RWPE1 (cell line): ENCODE results near the gene PPP1R27.

Source experiments
- CTCF ChIA-PET: fragments of 350-600 bp; sonication (Branson Sonifier 250); formaldehyde crosslinking; extraction: SDS; loops from one replicate; lab custom pipeline; 2021; lab: Yijun Ruan, JAX
- POLR2A ChIA-PET: fragments of 400-600 bp; formaldehyde crosslinking; extraction: SDS; loops from one replicate; lab custom pipeline; 2020; ENCODE audit warnings: antibody characterized with exemption; ENCODE audit not compliant: low non-redundant PET; lab: Yijun Ruan, JAX
- DNase-seq: peaks from one replicate; pipeline ENCODE4 v3.0.0; 2012; ENCODE audit warnings: low spot score
- H3K27ac ChIP-seq: fragments of 450-650 bp; 2 replicates; pipeline ENCODE4 v1.5.1; 2017
- CTCF ChIP-seq: fragments of 450-650 bp; conservative IDR thresholded peaks from 2 replicates; pipeline ENCODE4 v1.5.1; 2017; ENCODE audit warnings: low read depth, mild to moderate bottlenecking

The PPP1R27 gene

GRCh38 chr17:81822996-81823819, 11.6 kb downstream of the PPP1R27 start:
- no peak for TF ChIP-seq CTCF
- DNase-seq = no peak
- peak overlapping the region; percentile 55 for H3K27ac ChIP-seq
- ChIA-PET POLR2A (interaction anchor here (0.6 kb wide), 1 partner anchor 112 kb away, joined by 6 read pairs; no protein-coding TSS in a partner anchor), CTCF (interaction anchor here (1.2 to 1.4 kb wide), 2 partner anchors 11 to 87 kb away, joined by 3 read pairs; no protein-coding TSS in a partner anchor)

DNA sequence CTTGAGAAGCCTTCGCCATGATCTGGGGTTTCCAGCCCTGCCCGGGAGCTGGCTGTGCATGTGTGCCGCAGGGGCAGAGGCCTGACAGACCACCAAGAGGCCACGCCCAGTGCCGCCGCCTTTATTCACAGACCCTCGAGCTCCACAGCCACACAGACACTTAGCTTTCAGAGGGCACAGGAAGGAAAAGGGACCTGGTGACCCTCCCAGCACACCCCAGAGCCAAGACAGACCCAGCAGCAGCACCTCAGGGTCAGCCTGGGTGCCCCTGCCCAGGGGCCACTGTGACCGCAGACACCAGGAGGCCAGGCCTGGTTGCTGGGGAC, 12.6 kb downstream of the PPP1R27 start:
- ChIA-PET POLR2A (no interaction called here), CTCF (interaction anchor here (0.6 to 1.4 kb wide), 5 partner anchors 10 to 1514 kb away, joined by 3 read pairs; no protein-coding TSS in a partner anchor)
- peak overlapping the region; percentile 55 for H3K27ac ChIP-seq
- TF ChIP-seq CTCF = no peak
- DNase-seq = no peak

GRCh38 chr17:81821603-81822311, 13.1 kb downstream of the PPP1R27 start:
- peak overlapping the region; percentile 55 for H3K27ac ChIP-seq
- CTCF ChIA-PET = interaction anchor here (0.6 to 1.4 kb wide), 5 partner anchors 10 to 1514 kb away, joined by 3 read pairs; no protein-coding TSS in a partner anchor
- peak; percentile 48 for TF ChIP-seq CTCF
- POLR2A ChIA-PET = no interaction called here
- no peak for DNase-seq

GRCh38 chr17:81821147-81821546, 13.7 kb downstream of the PPP1R27 start:
- ChIA-PET POLR2A (no interaction called here), CTCF (interaction anchor here (0.5 to 1.0 kb wide), 2 partner anchors 48 to 88 kb away, joined by 3 read pairs; no protein-coding TSS in a partner anchor)
- H3K27ac ChIP-seq = peak overlapping the region; percentile 55
- DNase-seq = no peak
- no peak for TF ChIP-seq CTCF

DNA sequence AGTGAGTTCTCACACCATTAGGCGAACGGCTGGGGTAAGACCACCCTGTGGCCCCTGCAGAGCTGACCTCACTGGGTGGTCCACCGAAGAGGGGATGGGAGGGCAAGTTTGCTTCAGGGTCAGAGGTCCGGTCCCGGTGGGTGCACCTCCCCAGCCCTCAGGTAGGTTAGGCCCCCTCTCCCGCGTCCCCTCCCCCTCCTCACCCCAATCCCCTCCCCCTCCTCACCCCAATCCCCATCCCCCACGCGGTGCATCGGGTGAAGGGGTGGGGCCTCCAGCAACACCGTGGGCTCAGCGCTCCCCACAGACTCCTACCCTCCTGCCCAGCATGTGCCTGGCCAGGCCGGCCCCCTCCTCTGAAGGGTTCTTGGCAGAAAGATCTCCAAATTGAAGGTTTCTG, 15.1 kb downstream of the PPP1R27 start:
- ChIA-PET POLR2A (no interaction called here), CTCF (no interaction called here)
- DNase-seq = no peak
- no peak overlapping the region for H3K27ac ChIP-seq
- TF ChIP-seq CTCF = no peak

- H3K27ac ChIP-seq = no peak overlapping the region; the same call in 1 of the 2 replicates
- DNase-seq = no peak
- ChIA-PET POLR2A (no interaction called here), CTCF (interaction anchor here (0.6 kb wide), 1 partner anchor 403 kb away, joined by 3 read pairs; no protein-coding TSS in a partner anchor)
- TF ChIP-seq CTCF = no peak
These were observed 17.1 kb downstream of the PPP1R27 start for GRCh38 chr17:81817758-81818147.
